GM21381 (cell line): ENCODE measurements around the gene MYH10.

Experiments used
- ATAC-seq: cut with Tn5 transposase; IDR thresholded peaks from one replicate; pipeline ENCODE4 v1.9.1; 2021; ENCODE audit warnings: mild to moderate bottlenecking, moderate library complexity; ENCODE audit not compliant: unreplicated experiment

MYH10 gene

GRCh38 chr17:8610558-8610957 lies 20.0 kb downstream of the MYH10 start:
- ATAC-seq, result no peak

GRCh38 chr17:8609910-8610309 lies 20.6 kb downstream of the MYH10 start:
- ATAC-seq, result no peak

GRCh38 chr17:8608001-8608400 lies 22.5 kb downstream of the MYH10 start:
- ATAC-seq, result no peak

GRCh38 chr17:8606401-8606800 lies 24.1 kb downstream of the MYH10 start:
- ATAC-seq, result no peak

- ATAC-seq, result no peak
These were observed 27.8 kb downstream of the MYH10 start for GRCh38 chr17:8602679-8603078.

- ATAC-seq, result no peak
These were observed 31.0 kb downstream of the MYH10 start for GRCh38 chr17:8599351-8600011.

GRCh38 chr17:8598913-8599312 lies 31.6 kb downstream of the MYH10 start:
- no peak for ATAC-seq

GRCh38 chr17:8593830-8594229 lies 36.7 kb downstream of the MYH10 start:
- no peak for ATAC-seq

- no peak for ATAC-seq
These were observed 37.2 kb downstream of the MYH10 start for GRCh38 chr17:8593276-8593675.

- ATAC-seq, result no peak
These were observed 41.5 kb downstream of the MYH10 start for GRCh38 chr17:8588877-8589554.

- ATAC-seq, result no peak
These were observed 43.8 kb downstream of the MYH10 start for GRCh38 chr17:8586766-8587165.

- ATAC-seq, result no peak
These were observed 44.6 kb downstream of the MYH10 start for GRCh38 chr17:8585911-8586310.

- ATAC-seq, result no peak
These were observed 46.6 kb downstream of the MYH10 start for GRCh38 chr17:8583954-8584353.

- no peak for ATAC-seq
These were observed 49.4 kb downstream of the MYH10 start for GRCh38 chr17:8580952-8581658.

- ATAC-seq, result no peak
These were observed 52.7 kb downstream of the MYH10 start for GRCh38 chr17:8577868-8578267.

GRCh38 chr17:8576559-8577294 lies 53.8 kb downstream of the MYH10 start:
- ATAC-seq, result no peak

GRCh38 chr17:8574687-8575086 lies 55.8 kb downstream of the MYH10 start:
- no peak for ATAC-seq

- no peak for ATAC-seq
These were observed 57.8 kb downstream of the MYH10 start for GRCh38 chr17:8572764-8573163.

- ATAC-seq, result no peak
These were observed 66.4 kb downstream of the MYH10 start for GRCh38 chr17:8563981-8564602.

GRCh38 chr17:8563024-8563776 lies 67.3 kb downstream of the MYH10 start:
- no peak for ATAC-seq
